CD4-positive, alpha-beta T cell treated with Interleukin-10 for 1 hour (primary cell): ENCODE data around the gene LCE1C.

ENCODE experiments used
- DNase-seq: peaks from one replicate; pipeline ENCODE4 v3.0.0-alpha.2; 2020

Gene LCE1C

GRCh38 chr1:152806576-152806975 lies at the start of gene LCE1C:
LCE1C (minus strand) TSS chr1:152806651; CDS start chr1:152805478, 1,173 bp downstream.
- DNase-seq = no peak

DNA sequence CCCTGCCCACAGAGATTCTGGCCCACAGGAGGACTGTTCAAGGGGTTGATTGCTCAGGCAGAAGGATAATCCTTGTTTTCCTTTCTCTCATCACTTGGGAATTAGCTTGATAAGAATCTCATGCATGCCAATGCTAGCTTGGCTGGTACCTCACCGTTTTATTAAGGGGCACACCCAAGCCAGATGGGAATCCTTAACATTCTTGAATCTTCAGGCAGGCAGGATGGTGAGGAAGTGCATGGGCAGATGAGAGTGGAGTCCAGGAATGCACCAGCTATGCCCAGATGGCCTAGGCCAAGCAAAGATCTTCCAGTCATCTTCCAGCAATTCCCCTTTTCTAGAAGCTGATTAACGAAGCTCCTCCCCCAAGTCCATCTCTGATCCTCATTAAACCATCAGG lies 49.2 kb upstream of the LCE1C start:
- no peak for DNase-seq

- no peak for DNase-seq
Observed at GRCh38 chr1:152842556-152842955, 36.1 kb upstream of the LCE1C start, which contains the start of gene LCE6A. LCE6A (plus strand) TSS chr1:152842856; CDS start chr1:152843521, 665 bp downstream.

GRCh38 chr1:152836870-152837269 lies 30.4 kb upstream of the LCE1C start:
- no peak for DNase-seq

GRCh38 chr1:152827173-152827572 lies 20.7 kb upstream of the LCE1C start, which contains the start of gene LCE1A:
LCE1A (plus strand) TSS chr1:152827473; CDS start chr1:152827473, 0 bp downstream.
- no peak for DNase-seq

DNA sequence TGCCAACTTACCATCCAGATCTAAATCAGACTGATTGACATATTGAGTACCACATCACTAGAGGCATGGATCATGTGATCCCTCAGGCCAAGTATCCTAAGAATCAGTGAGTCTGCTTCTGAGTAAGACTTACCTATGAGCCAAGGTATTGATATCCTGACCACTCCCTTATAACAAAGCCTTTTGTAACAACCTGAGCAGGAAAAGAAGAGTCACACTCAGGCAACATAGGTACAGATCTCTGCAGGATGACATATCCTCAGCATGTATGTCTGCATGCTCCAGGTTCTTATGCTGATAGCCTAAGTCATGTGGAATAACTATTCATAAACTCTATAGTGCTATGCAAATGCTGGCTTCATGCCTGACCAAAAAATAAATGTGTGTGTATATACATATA lies 18.5 kb upstream of the LCE1C start:
- DNase-seq = no peak

GRCh38 chr1:152823294-152823693 lies 16.8 kb upstream of the LCE1C start:
- DNase-seq = no peak

DNA sequence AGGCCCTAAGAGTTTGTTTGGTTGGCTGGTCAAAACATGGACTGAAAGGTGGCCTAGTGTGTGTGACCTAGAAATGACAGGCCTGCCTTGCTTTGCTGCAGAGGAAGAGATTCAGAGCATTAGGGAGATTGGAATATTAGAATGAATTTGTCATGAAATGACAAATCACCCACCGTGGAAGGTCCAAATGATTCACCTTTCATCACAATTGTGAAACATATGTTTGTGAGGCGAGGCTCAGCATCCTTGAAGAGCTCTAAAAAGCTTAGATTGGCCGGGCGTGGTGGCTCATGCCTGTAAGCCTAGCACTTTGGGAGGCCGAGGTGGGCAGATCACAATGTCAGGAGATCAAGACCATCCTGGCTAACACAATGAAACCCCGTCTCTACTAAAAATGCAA lies 10.9 kb upstream of the LCE1C start:
- DNase-seq = no peak

DNA sequence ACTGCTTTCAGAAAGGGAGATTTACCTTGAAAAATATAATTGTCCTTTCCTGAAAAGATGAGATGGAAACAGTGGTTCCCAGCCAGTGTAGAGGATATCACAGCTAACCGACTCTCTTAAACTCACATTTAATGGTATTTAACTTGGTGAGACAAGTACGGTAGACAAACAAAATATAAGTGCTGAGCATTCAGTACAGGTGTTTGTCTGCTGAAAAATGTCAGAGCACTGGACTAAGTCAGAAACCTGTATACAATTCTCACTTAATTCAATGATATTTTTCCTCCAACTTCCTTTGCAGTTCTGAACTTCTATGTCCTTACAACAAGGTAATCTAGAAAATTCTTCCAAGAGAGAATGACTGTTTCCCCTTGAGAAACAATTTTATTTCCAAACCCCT lies 5.2 kb upstream of the LCE1C start, which contains the start of gene LCE1B:
LCE1B (plus strand) TSS at position 301 of the 400 bp plus-strand sequence. CDS start 476 bp downstream, outside the sequence.
- no peak for DNase-seq

- DNase-seq = no peak
Observed at GRCh38 chr1:152811050-152811449, 4.6 kb upstream of the LCE1C start.

- no peak for DNase-seq
Observed at GRCh38 chr1:152801333-152801732, 5.1 kb downstream of the LCE1C start.

- DNase-seq = no peak
Observed at GRCh38 chr1:152796421-152796820, 10.0 kb downstream of the LCE1C start, which contains the start of gene LCE1D. LCE1D (plus strand) TSS chr1:152796721; CDS start chr1:152797795, 1,074 bp downstream.

DNA sequence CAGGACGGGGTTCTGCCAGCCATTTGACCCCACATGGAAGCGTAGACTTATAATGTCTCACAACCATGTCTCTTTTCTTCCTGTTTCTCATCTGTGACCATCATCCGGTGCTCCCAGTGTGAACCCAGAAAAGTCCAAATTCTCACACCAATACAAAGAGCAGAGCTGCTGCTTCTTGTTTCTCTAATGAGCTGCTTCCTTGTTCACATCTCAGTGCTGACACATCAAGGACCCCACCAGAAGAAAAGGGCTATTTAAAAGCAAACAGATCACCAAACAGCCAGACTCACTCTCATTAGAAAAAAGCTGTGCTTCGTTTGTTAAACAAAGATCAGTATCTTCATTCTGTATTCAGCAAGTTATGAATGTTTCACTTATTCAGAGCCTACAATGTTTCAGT lies 10.8 kb downstream of the LCE1C start:
- no peak for DNase-seq

- no peak for DNase-seq
Observed at GRCh38 chr1:152786077-152786476, 20.4 kb downstream of the LCE1C start, which contains the start of gene LCE1E. LCE1E (plus strand) TSS chr1:152786257; CDS start chr1:152787300, 1,043 bp downstream.

GRCh38 chr1:152783095-152783494 lies 23.4 kb downstream of the LCE1C start:
- DNase-seq = no peak

DNA sequence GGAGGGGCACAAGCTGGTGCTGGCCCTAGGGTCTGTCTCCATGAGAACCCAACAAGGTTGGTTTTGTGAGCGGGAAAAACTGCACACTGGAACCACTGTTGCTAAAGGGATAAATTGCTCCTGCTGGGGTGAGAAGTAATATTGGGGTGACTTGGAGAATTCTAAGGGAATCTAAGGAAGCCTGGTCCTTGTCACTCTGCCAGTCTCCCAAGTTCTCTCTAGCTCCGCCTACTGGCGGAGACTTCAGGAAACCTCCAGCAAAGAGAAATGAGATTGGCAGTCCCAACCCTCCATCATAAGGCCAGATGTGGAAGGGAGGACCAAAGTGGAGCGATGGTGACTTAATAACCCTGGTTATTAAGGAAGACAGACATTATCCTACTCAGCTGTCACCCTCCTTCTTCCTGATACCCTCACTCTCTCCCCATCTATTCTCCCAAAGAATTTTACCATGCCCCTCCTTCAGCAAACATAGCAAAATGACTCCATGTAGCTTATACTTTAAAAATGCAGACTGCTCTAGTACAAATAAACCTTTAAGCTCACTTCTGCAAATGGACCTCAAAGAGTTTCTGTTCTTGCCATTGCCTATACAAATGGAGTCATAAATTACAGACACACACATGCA lies 28.8 kb downstream of the LCE1C start:
- DNase-seq = no peak

GRCh38 chr1:152776361-152776760 lies 30.1 kb downstream of the LCE1C start:
- no peak for DNase-seq

GRCh38 chr1:152774875-152775274 lies 31.6 kb downstream of the LCE1C start, which contains the start of gene LCE1F:
LCE1F (plus strand) TSS chr1:152775140; CDS start chr1:152776372, 1,232 bp downstream.
- no peak for DNase-seq

DNA sequence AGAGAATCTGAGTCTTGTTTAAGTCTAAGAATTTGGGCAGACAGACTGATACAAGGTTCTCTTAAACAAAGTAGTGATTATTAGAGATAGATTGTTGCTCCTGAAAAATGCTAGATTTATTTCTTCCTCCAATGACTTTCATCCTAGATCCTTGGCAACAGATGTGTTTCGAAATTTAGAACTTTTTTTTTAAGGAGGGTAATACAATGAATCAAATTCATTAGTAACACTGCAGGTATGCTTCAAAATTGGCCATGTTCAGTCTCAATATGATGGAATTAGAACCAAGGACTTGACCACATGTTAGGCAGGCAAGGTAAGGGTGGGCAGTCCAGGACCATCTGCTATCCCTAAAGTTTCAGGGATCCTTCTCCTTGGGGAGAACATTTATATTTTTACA lies 36.0 kb downstream of the LCE1C start:
- DNase-seq = no peak

DNA sequence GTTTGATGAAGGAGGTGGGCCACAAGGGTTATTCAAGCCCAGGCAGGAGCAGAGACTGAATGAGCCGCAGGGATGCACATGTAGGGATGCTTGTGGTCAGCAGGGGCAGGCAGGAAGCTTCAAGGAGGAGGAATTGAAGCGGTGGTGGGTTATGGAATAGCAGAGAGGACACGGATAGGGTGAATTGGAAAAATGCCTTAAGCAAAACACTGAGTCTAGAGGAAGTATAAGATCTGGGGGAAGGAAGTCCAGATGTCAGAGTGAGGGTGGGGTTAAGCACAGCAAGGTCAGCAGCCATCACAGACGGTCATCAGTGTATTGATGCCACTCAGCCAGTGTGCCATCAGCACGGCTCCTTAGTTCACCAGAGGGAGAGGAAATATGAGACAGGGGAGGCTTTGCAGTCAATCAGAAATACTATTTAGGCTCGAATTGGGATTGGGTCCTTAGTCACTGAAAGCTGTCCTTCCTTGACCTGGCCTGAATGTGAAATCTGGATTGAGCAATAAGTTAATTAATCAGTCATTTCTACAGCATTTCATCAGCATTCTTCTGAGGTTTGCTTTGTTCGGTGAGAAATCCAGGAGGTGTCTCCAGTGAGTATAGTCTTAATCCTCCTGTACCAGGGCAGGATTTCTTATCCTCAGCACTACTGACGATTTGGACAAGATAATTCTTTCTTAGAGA lies 37.5 kb downstream of the LCE1C start:
- no peak for DNase-seq

- no peak for DNase-seq
Observed at GRCh38 chr1:152761609-152762213, 44.7 kb downstream of the LCE1C start.

GRCh38 chr1:152760551-152761190 lies 45.8 kb downstream of the LCE1C start:
- no peak for DNase-seq
